Neuronal stem cell (in vitro differentiated cells): ENCODE data around the gene UTF1.
"Not testable (repeated sequence)": the region's sequence is repeated elsewhere in the genome, so short reads cannot be mapped to it uniquely, and the experiment has no call there.

Experiments
- DNase-seq: peaks from one replicate; pipeline ENCODE4 v3.0.0-alpha.2; 2013; ENCODE audit warnings: low spot score
- H2AFZ ChIP-seq: one replicate; pipeline ENCODE4 v1.6.1; 2013; ENCODE audit warnings: mild to moderate bottlenecking, low read length, inconsistent platforms
- H2AK5ac ChIP-seq: 2 replicates; pipeline ENCODE4 v1.6.1; 2013; ENCODE audit warnings: low read depth, mild to moderate bottlenecking, inconsistent platforms, low read length, moderate library complexity, mixed read lengths
- H2BK120ac ChIP-seq: 2 replicates; pipeline ENCODE4 v1.6.1; 2013; ENCODE audit warnings: low read depth, mild to moderate bottlenecking, inconsistent platforms, low read length, moderate library complexity, mixed read lengths
- H2BK12ac ChIP-seq: one replicate; pipeline ENCODE4 v1.6.1; 2013; ENCODE audit warnings: low read length, inconsistent platforms
- H2BK15ac ChIP-seq: 2 replicates; pipeline ENCODE4 v1.6.1; 2013; ENCODE audit warnings: mild to moderate bottlenecking, low read length, inconsistent platforms, mixed read lengths
- H2BK5ac ChIP-seq: one replicate; pipeline ENCODE4 v1.6.1; 2013; ENCODE audit warnings: inconsistent platforms, mild to moderate bottlenecking, low read length, moderate library complexity
- H3K14ac ChIP-seq: one replicate; pipeline ENCODE4 v1.6.1; 2013; ENCODE audit warnings: low read length, inconsistent platforms
- H3K18ac ChIP-seq: 2 replicates; pipeline ENCODE4 v1.6.1; 2013; ENCODE audit warnings: low read length, inconsistent platforms
- H3K23ac ChIP-seq: 2 replicates; pipeline ENCODE4 v1.6.1; 2013; ENCODE audit warnings: low read depth, mild to moderate bottlenecking, mixed read lengths, low read length, inconsistent platforms; ENCODE audit not compliant: poor library complexity
- H3K27ac ChIP-seq: replicated peaks from 3 replicates; pipeline ENCODE4 v1.5.1; 2013; ENCODE audit warnings: low read length, inconsistent platforms
- H3K27me3 ChIP-seq, 3 experiments: 2 replicates each; pipeline ENCODE4 v1.6.1; 2013; ENCODE audit warnings: low read length in 3 of 3, mild to moderate bottlenecking in 2 of 3, inconsistent platforms in 1 of 3, low read depth in 1 of 3, mixed read lengths in 1 of 3, moderate library complexity in 1 of 3; ENCODE audit not compliant: control insufficient read depth in 3 of 3, insufficient read depth in 3 of 3
- H3K36me3 ChIP-seq, 2 donors: replicated peaks in 1 of 2; 2 replicates each; pipeline ENCODE4 v1.6.1; 2013; ENCODE audit warnings: low read length in 2 of 2; ENCODE audit not compliant: control insufficient read depth in 2 of 2, insufficient read depth in 2 of 2
- H3K4ac ChIP-seq: 2 replicates; pipeline ENCODE4 v1.6.1; 2013; ENCODE audit warnings: inconsistent platforms, mild to moderate bottlenecking, low read length, moderate library complexity
- H3K4me1 ChIP-seq, 2 donors: 1 replicate in 1 of 2; 2 replicates in 1 of 2; pipeline ENCODE4 v1.6.1; 2013; ENCODE audit warnings: low read length in 2 of 2, low read depth in 1 of 2; ENCODE audit not compliant: control insufficient read depth in 2 of 2, insufficient read depth in 1 of 2
- H3K4me2 ChIP-seq: one replicate; pipeline ENCODE4 v1.6.1; 2013; ENCODE audit warnings: mild to moderate bottlenecking, low read length, inconsistent platforms; ENCODE audit not compliant: insufficient read depth, poor library complexity, severe bottlenecking
- H3K4me3 ChIP-seq, 2 donors: 2 replicates each; pipeline ENCODE4 v1.5.1; 2013; ENCODE audit warnings: low read length in 2 of 2, mild to moderate bottlenecking in 2 of 2, inconsistent platforms in 1 of 2, moderate library complexity in 1 of 2
- H3K79me1 ChIP-seq: one replicate; pipeline ENCODE4 v1.6.1; 2013; ENCODE audit warnings: low read depth, mild to moderate bottlenecking, inconsistent platforms, low read length, moderate library complexity
- H3K9ac ChIP-seq: one replicate; pipeline ENCODE4 v1.6.1; 2013; ENCODE audit warnings: mild to moderate bottlenecking, low read depth, low read length, inconsistent platforms; ENCODE audit not compliant: poor library complexity
- H3K9me3 ChIP-seq, 2 donors: replicated peaks in 1 of 2; 2 replicates each; pipeline versions ENCODE3 to v1.6.1; 2013; ENCODE audit warnings: low read length in 2 of 2, mild to moderate bottlenecking in 2 of 2, inconsistent platforms in 1 of 2, low read depth in 1 of 2, mixed read lengths in 1 of 2, moderate library complexity in 1 of 2; ENCODE audit not compliant: control insufficient read depth in 2 of 2, insufficient read depth in 1 of 2
- H4K8ac ChIP-seq: one replicate; pipeline ENCODE4 v1.6.1; 2013; ENCODE audit warnings: low read depth, mild to moderate bottlenecking, inconsistent platforms, low read length, moderate library complexity
- H4K91ac ChIP-seq: one replicate; pipeline ENCODE4 v1.6.1; 2013; ENCODE audit warnings: low read length, low read depth, mild to moderate bottlenecking, inconsistent platforms; ENCODE audit not compliant: poor library complexity
- WGBS, 2 donors: extraction: QIAGEN DNeasy Blood & Tissue Kit; methylation state at CpG; one replicate each; pipeline ENCODE4 v1.1.7; 2013; ENCODE audit warnings: missing lambda C conversion rate in 2 of 2, mixed read lengths in 1 of 2; ENCODE audit not compliant: insufficient read length in 2 of 2, insufficient replicate concordance in 1 of 2; ENCODE audit errors: extremely low coverage in 2 of 2; 5-methylcytosine and 5-hydroxymethylcytosine counted together

Gene UTF1

DNA sequence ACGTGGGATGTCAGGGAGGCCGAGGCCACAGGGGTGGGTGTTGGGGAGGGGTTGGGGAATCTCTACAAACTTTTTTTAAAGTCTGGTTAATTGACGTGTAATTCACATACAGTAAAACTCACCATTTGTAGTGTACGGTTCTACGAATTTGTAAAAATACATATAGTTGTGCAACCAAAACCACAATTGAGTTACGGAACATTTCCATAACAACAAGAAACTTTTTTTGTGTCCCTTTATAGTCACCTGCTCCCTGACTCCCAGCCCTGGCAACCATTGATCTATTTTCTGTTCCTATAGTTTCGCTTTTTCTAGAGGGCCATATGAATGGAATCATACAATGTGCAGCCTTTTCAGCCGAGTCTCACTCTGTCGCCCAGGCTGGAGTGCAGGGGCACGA, 4.8 kb downstream of the UTF1 start:
- H3K14ac ChIP-seq, DNase-seq, H4K8ac ChIP-seq, H3K27ac ChIP-seq, H2BK5ac ChIP-seq, H3K4ac ChIP-seq, H3K4me2 ChIP-seq, H3K4me3 ChIP-seq, H2BK12ac ChIP-seq, H2AK5ac ChIP-seq, H3K18ac ChIP-seq, H3K79me1 ChIP-seq, H3K23ac ChIP-seq, H3K36me3 ChIP-seq, H2BK15ac ChIP-seq, H3K9ac ChIP-seq, H4K91ac ChIP-seq, H2AFZ ChIP-seq, H2BK120ac ChIP-seq: not testable (repeated sequence)
- WGBS, 2 donors: no CpG with 5 or more reads among the region's 10 CpGs
- Histone ChIP-seq H3K4me1 (peaks cover 3 to 17% of the 10 kb centered on the region in 2 donors), H3K9me3 (peaks cover 0 to 11% of the 10 kb centered on the region in 2 donors), H3K27me3 (peaks cover 32 to 93% (median 92%) of the 10 kb centered on the region in 3 experiments)

DNA sequence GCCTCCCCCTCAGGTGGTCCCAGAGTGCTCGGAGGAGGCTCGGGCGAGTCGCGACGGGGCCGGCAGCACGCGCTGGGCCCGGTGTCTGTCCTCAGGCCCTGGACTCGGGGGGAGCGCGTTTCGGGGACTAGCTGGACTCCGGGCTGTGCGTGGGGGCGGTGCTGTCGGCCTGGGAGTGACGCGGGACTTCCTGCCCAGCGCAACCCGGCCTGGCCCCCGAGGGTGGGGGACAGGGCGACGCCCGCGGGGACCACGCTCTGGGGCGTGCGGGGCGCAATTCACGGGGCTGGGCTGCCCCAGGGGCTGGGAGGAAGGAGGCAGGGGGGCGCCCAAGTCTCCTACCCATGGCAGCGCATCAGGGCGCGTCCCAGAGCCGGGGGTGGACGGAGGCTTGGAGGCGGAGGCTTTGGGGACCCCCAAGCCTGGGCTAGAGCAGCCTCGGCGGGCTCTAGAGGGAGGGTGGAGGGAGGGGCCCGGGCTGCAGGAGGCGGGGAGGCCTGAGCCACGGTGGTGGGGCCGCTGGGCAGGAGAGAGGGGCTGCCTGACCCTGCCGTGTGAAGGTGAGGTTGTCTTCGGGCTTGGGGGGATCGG, 5.3 kb downstream of the UTF1 start:
- Histone ChIP-seq H3K79me1 (no peaks in the 10 kb centered on the region), H3K23ac (peak overlapping the region; percentile 73), H2BK120ac (no peak overlapping the region), H3K18ac (peak overlapping the region; percentile 94), H3K4ac (no peak overlapping the region), H2BK12ac (peak overlapping the region; percentile 16), H4K8ac (peak overlapping the region; percentile 43), H3K4me2 (peak overlapping the region; percentile 31), H3K9me3 (peaks cover 0 to 11% of the 10 kb centered on the region in 2 donors), H2AK5ac (peak overlapping the region; percentile 94), H3K14ac (peak overlapping the region; percentile 94), H3K9ac (peak overlapping the region; percentile 60), H2AFZ (peak overlapping the region; percentile 35), H4K91ac (no peak overlapping the region), H3K36me3 (no peaks in the 10 kb centered on the region), H3K4me3 (no peak overlapping the region), H3K27ac (no peak overlapping the region), H3K27me3 (peaks cover 32 to 94% (median 87%) of the 10 kb centered on the region in 3 experiments), H3K4me1 (peaks cover 3 to 17% of the 10 kb centered on the region in 2 donors), H2BK15ac (peak overlapping the region; percentile 81), H2BK5ac (no peak overlapping the region)
- whole genome bisulfite sequencing, 2 donors: no CpG with 5 or more reads among the region's 48 CpGs
- no peak for DNase-seq

DNA sequence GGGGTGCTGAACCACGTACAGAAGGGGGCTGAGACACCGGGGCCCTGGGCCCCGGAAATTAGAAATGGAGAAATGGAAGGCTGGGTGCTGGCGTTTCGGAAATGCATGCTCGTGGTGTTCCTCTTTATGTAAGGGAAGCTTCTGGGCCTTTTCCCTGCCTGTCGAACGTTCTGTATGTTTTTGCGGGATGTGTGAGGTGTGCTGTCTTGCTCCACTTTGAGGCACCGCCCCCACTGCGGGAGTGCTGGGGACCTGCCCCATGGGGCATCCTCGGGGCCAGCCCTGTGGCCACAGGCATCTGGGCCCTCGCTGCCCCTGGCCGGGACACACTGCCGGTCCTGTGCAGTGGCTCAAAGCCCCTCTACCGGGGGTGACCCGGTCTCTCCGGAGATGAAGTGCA, 5.9 kb downstream of the UTF1 start:
- H2BK5ac ChIP-seq: no peak overlapping the region
- H3K4me2 ChIP-seq: no peak overlapping the region
- no peak overlapping the region for H3K14ac ChIP-seq
- no peak overlapping the region for H3K4ac ChIP-seq
- no peak overlapping the region for H3K23ac ChIP-seq
- H3K9me3 ChIP-seq: peaks cover 0 to 11% of the 10 kb centered on the region in 2 donors
- H3K27ac ChIP-seq: no peak overlapping the region
- no peak for DNase-seq
- H2BK120ac ChIP-seq: no peak overlapping the region
- no CpG with 5 or more reads among the region's 18 CpGs for WGBS, 2 donors
- no peak overlapping the region for H3K4me3 ChIP-seq
- H3K18ac ChIP-seq: peak overlapping the region; percentile 2
- no peak overlapping the region for H4K8ac ChIP-seq
- H3K79me1 ChIP-seq: no peaks in the 10 kb centered on the region
- H3K27me3 ChIP-seq: peaks cover 27 to 92% (median 82%) of the 10 kb centered on the region in 3 experiments
- peak overlapping the region; percentile 94 for H2AK5ac ChIP-seq
- H3K36me3 ChIP-seq: no peaks in the 10 kb centered on the region
- no peak overlapping the region for H2AFZ ChIP-seq
- H3K4me1 ChIP-seq: peaks cover 3 to 17% of the 10 kb centered on the region in 2 donors
- H2BK15ac ChIP-seq: no peak overlapping the region
- no peak overlapping the region for H3K9ac ChIP-seq
- no peak overlapping the region for H4K91ac ChIP-seq
- no peak overlapping the region for H2BK12ac ChIP-seq

- H4K91ac ChIP-seq: no peak overlapping the region
- peak overlapping the region; percentile 75 for H2BK5ac ChIP-seq
- H3K14ac ChIP-seq: peak overlapping the region; percentile 84
- no peak overlapping the region for H3K27ac ChIP-seq
- peak overlapping the region; percentile 96 for H3K23ac ChIP-seq
- H3K9me3 ChIP-seq: peaks cover 0 to 6% of the 10 kb centered on the region in 2 donors
- H2BK15ac ChIP-seq: peak overlapping the region; percentile 98
- WGBS, 2 donors: no CpG with 5 or more reads among the region's 103 CpGs
- H2BK120ac ChIP-seq: peak overlapping the region; percentile 72
- no peaks in the 10 kb centered on the region for H3K36me3 ChIP-seq
- H3K79me1 ChIP-seq: no peaks in the 10 kb centered on the region
- peak overlapping the region; percentile 88 for H2AK5ac ChIP-seq
- peaks cover 3 to 17% of the 10 kb centered on the region in 2 donors for H3K4me1 ChIP-seq
- H3K4me3 ChIP-seq: peak overlapping the region in 1 of 2 donors; percentile 70
- peaks cover 20 to 93% (median 75%) of the 10 kb centered on the region in 3 experiments for H3K27me3 ChIP-seq
- peak overlapping the region; percentile 56 for H2AFZ ChIP-seq
- peak overlapping the region; percentile 84 for H3K4ac ChIP-seq
- H3K18ac ChIP-seq: peak overlapping the region; percentile 96
- H3K4me2 ChIP-seq: peak overlapping the region; percentile 83
- H4K8ac ChIP-seq: no peak overlapping the region
- DNase-seq: no peak
- H3K9ac ChIP-seq: peak overlapping the region; percentile 78
- H2BK12ac ChIP-seq: peak overlapping the region; percentile 46
These were observed 6.6 kb downstream of the UTF1 start for GRCh38 chr10:133236401-133237240.
